Stimulated activated CD8-positive, alpha-beta memory T cell treated with anti-CD3 and anti-CD28 coated beads, Interleukin-12 subunit alpha, Interleukin-12 subunit beta, amount 100 ng/mL, for 24 hours (primary cell): ENCODE data around the gene LPIN2.

Source experiments
- DNase-seq: peaks from one replicate; pipeline ENCODE4 v3.0.0-alpha.2; 2020; ENCODE audit errors: extremely low read depth

Gene LPIN2

GRCh38 chr18:2979871-2980790 lies 32.8 kb downstream of the LPIN2 start:
- DNase-seq, result no peak

GRCh38 chr18:2979129-2979528 lies 33.8 kb downstream of the LPIN2 start:
- no peak for DNase-seq

GRCh38 chr18:2978661-2979106 lies 34.3 kb downstream of the LPIN2 start:
- DNase-seq, result no peak

GRCh38 chr18:2978208-2978607 lies 34.7 kb downstream of the LPIN2 start:
- DNase-seq, result no peak

GRCh38 chr18:2976218-2977132 lies 36.5 kb downstream of the LPIN2 start:
- no peak for DNase-seq

- no peak for DNase-seq
Measured at GRCh38 chr18:2974731-2975130, 38.2 kb downstream of the LPIN2 start.

GRCh38 chr18:2971741-2972552 lies 41.0 kb downstream of the LPIN2 start:
- no peak for DNase-seq

- no peak for DNase-seq
Measured at GRCh38 chr18:2970772-2971659, 41.9 kb downstream of the LPIN2 start.

GRCh38 chr18:2970344-2970743 lies 42.6 kb downstream of the LPIN2 start:
- no peak for DNase-seq

- no peak for DNase-seq
Measured at GRCh38 chr18:2969695-2970094, 43.2 kb downstream of the LPIN2 start.

GRCh38 chr18:2968606-2969005 lies 44.3 kb downstream of the LPIN2 start:
- DNase-seq, result no peak

GRCh38 chr18:2967820-2968219 lies 45.1 kb downstream of the LPIN2 start:
- no peak for DNase-seq

GRCh38 chr18:2967357-2967756 lies 45.6 kb downstream of the LPIN2 start:
- no peak for DNase-seq

GRCh38 chr18:2966560-2966959 lies 46.4 kb downstream of the LPIN2 start:
- DNase-seq, result no peak

- DNase-seq, result no peak
Measured at GRCh38 chr18:2965797-2966196, 47.1 kb downstream of the LPIN2 start.

GRCh38 chr18:2964361-2965010 lies 48.5 kb downstream of the LPIN2 start:
- no peak for DNase-seq
